Activated CD4-positive, alpha-beta T cell treated with anti-CD3 and anti-CD28 coated beads for 1 hour (primary cell): ENCODE results near the gene TBC1D9B.

Experiments used
- DNase-seq: peaks from one replicate; pipeline ENCODE4 v3.0.0-alpha.2; 2020

TBC1D9B gene

DNA sequence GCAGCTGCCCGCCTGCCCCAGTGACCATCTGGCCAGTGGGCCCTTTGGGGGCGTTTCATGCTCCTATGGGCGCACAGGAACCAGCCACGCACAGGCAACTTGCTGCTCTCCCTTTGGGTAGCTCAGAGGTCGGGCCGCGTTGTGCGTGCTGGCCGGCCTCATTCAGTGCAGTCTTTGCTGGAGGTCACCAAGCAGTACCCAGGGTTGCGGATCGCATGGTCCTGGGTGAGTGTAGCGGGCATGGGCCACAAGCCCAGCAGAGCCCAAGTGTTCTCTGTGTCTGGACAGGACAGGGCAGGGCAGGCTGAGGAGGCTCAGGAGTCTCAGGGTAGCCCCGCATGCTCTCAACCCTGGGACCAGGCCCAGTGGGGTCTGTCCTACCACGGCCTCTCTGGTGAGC is 39.2 kb downstream of the TBC1D9B start:
- DNase-seq = no peak

DNA sequence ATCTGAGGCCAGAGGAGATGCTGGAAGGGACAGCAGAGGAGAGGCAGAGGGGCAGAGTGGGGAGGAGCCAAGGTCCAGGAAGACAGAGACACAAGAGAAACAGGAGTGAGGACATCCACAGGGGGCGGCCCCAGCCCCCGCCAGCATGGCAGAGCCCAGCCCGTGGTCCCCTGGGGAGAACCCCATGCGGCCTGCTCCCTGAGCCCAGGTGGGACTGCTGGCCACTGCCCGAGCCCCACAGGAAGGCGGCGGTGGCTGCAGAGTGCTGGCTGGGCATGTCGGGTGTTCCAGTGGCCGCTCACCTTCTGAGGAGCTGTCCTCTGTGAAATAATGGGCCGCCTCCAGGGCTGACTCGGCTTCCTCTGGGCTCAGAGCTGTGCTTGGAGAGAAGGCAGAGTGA is 40.2 kb downstream of the TBC1D9B start:
- no peak for DNase-seq

DNA sequence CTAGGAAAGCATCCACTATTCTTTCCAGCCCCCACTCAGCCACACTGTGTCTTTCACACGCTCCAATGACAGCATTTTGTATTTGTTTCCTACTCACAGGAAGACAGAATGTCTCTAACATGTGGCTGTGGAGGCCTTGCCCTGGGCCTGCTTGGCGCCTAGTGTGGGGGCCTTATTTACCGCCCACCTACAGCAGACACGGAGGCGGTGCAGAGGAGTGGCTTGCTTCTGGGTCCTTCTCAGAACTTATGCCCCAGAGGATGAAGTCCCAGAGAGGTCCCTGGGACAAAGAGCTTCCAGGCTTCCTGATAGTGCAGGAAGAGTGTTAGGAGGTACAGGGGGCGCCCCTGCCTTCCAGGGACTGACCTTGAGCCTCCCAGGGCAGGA is 40.6 kb downstream of the TBC1D9B start:
- DNase-seq = no peak

DNA sequence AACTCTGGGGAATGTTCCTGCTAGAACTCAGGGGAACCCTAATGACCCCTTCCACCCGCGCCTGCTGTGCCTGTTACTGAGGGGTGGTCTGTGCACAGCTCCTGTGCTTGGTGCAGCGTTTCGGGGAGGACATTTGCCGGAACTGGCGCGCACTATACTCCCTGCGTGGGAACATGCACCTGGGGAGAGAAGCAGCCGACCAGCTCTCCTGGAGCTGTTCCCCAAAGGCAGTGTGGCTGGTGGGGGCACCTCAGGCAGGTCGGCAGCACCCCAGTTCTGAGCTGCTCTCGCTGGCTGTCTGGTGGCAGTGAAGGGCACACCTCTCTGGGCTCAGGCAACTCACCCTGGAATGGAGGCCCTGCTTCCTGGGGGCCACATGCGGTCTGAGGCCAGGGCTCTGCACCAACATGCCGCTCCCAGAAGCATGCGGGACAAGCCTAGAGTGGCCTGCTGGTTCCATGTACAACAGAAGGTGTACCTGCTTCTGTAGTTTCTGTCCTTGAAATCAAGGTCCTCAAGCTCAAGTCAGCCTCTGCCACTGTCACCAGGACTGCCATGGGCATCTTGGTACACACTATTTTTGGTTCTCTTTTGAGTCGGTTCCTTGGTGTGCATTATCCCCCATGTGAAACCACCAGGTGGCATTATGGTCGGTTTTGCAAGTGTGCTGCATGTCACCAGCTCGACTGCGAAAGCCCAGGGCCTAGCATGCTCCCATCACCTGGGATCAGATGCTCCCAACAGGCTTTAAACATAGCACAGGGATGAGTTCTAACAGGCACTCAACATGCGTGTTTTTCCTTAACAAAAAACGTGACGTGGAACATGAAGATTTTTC is 41.2 kb downstream of the TBC1D9B start:
- DNase-seq = no peak

DNA sequence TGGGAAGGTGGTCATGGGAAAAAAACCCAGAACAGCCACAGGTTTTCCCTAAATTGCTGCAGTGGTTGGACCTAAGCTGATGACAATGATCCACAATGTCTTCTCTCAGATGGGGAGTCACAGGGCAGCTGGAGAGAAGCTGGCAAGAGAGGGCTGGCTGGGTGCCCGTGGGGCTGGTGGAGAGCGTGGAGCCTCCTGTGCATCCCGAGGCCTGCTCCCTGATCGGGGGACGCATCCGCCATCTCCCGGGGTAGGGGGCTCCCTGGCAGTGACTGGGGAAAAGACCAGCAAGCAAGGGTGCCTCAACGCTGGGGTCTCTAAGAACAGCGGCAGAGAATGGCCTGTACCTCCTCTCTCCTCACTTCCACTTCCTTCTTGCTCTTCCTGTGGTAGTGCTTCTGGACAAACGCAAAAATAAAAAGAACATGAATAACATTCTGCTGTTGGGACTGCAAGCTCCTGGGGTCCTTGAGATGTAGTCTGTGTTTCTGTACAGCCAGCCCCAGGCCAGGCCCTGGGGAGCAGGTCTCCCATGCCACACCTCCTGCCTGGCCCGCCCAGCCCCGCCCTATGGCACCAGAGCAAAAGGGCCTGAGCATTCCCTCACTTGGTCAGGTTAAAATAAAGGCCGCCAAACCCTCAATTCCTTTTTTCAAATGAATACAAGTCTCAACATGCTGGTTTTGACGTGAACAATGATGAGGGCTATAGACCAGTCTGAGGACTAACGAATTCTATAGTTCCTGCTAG is 42.0 kb downstream of the TBC1D9B start:
- no peak for DNase-seq

DNA sequence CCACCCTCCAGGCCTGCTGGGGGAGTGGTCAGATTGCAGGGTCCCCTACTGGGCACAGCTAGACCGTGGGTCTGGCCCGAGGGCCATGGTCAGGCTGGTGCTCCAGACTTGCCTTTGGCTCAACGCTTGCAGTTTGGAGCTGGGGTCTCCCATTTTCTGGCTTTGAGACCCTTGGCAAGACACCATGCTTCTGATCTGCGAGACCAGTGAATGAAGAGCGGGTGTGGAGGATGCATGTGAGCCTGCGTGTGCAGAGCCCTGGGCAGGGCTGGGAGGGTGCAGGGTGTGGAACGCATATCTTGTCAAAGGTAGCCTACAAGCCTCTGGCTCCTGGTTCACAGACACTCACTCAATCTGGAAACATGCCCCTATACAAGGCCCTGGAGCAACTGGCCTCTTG is 43.0 kb downstream of the TBC1D9B start:
- no peak for DNase-seq

DNA sequence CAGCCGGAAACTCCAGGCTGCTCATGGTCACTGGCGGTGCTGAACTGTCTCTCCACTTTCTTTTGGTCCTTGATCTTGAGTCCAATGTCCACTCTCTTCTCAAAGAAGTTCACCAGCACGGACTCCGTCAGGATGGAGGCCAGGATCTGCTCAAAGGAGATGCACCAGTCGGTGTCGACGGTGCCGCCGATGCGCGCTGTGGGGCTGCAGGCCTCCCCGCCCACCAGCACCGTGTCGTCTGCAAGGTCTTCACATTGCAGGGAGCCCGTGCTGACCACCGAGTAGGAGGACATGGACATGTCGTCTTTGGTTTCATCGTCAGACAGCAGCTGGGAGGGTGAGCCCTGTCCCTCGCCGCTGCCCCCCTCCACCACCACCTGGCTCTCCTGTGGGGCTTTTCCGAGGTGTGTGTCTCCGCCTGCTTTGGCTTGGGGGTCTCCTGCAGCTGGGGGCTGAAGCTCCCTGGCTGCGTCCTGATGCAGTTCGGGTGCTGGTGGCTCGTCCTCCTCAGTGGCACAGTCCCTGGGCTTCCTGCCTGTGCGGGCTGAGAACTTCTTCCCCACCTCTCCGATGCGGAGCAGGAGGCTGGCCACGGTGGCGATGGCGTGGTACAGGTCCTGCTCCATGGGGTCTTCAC is 44.1 kb downstream of the TBC1D9B start:
- DNase-seq = no peak

DNA sequence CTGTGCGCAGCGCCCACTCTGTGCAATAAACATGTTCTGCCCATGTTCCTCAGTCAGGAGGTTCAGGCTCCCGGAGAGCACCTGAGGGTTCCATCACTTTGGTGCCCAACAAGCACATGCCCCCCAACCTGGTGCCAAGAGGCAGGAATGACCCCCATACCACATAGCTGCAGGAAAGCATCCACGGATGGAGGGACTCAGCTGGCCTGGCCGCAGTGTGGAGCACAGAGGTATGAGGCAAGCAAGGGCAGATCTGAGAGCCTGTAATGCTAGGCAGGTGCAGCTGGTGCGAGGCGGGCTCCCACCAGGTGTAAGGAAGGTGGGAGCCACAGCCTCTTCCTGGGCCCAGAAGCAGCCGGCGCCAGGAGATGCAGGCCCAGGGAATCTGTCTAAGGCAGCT is 44.8 kb downstream of the TBC1D9B start:
- no peak for DNase-seq

DNA sequence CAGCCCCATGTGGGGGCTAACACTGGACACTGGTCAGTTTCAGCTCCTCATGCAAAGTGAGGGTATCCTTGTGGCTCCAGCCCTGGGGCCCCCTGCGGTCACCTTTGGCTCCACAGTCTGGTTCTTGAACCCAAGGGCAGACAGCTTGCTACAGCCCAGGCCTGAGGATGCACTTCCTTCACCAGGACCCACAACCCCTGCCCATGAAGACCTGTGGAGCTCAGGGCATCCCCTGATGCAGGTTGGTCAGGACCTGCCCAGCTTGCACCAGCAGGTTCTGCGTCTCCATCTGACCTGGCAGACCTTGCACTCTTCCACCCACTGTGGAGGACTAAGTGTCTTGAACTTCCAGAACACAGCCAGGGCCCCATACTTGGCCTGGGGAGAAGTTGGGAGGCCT is 45.4 kb downstream of the TBC1D9B start:
- DNase-seq = no peak

DNA sequence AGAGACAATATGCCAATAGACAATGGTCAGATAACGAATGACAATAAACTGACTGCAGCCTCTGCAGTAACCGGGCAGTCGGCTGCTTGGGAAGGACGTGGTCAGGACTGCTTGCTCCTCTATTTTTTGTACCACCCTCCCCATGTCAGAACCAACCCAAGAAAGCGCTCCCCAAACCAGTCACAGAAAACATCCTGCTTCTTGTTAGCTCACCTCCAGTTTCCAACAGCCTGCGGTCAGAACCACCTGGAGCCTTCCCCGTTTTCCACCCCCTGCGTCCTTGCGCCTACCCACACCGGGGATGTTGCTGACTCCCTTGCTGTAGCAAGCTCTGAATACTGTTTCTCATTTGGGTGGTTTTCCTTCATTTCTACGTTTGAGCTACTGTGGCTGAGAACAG is 47.4 kb downstream of the TBC1D9B start:
- DNase-seq = no peak

DNA sequence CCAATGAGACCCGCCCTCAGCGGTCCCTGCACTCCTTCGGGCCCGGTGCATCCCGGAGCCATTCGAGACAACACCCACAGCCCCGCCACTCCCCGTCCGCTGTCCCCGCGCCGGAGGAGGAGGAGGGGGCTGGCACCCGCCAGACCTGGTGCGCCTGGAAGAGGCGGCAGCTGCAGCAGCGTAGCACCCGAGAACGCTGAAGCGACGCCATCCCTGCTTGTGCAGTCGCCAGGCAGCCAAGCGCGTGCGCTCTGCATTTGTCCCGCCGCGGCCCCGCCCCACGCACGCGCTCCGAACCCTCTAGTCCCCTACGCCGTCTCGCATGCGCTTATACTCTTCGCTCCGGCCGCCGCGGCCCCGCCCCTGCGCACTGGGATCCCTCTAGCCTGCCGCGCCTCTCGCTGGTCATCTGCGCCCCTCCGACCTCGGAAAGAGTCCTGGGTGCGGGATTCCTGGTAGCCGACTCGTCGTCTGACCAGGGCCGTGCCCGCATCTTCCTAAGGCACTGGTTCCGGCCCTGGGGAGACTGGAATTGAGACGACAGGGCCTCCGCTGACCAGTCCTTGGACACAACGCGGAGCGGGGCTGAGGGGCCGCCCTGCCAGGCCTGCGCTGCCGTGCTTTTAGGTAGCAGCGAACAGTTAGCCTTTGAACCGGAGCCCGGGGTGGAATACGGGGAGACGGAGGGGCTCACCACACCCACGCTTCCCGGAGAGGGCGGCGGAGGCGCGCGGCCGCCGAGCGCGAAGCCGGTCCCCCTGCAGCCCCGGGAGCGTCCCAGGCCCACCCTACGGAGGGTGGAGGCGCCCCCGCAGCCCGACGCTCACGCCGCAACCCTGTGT is 48.9 kb downstream of the TBC1D9B start, which contains the start of gene MRNIP:
MRNIP (minus strand) TSS at position 232 of the 842 bp plus-strand sequence; CDS start at position 211, 21 bp downstream.
- peak; percentile 81 for DNase-seq

DNA sequence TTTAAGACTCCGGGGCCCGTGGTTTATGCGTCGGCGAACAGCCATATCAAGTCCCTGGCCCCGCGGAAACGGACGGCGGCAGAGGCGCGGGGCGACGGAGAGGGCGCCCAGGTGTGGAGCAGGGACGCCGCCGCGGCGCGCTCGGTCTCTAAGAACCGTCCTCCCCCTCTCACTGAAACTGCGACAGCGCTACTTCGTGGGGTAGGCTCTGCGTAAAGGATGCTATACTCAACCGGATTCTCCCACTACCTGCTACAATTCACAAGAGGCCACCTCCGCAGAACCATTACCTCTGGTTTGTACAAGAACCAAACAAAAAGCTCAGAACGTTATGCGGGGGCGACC is 49.5 kb downstream of the TBC1D9B start:
- no peak for DNase-seq

DNA sequence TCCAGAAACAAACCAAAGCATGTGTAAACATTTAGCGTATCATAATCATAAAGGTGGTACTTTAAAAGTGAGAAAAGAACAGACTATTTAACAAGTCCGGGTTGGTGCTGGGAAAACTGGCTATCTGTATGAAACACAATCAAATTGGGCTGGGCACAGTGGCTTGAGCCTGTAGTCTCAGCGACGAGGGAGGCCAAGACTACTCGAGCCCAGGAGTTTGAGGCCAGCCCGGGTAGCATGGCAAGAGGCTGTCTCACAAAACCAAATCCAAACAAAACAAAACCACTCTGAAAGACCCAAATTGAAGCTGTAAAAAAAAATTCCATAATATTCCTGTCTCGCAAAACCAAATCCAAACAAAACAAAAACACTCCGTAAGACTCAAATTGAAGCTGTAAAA is 53.3 kb downstream of the TBC1D9B start:
- no peak for DNase-seq

DNA sequence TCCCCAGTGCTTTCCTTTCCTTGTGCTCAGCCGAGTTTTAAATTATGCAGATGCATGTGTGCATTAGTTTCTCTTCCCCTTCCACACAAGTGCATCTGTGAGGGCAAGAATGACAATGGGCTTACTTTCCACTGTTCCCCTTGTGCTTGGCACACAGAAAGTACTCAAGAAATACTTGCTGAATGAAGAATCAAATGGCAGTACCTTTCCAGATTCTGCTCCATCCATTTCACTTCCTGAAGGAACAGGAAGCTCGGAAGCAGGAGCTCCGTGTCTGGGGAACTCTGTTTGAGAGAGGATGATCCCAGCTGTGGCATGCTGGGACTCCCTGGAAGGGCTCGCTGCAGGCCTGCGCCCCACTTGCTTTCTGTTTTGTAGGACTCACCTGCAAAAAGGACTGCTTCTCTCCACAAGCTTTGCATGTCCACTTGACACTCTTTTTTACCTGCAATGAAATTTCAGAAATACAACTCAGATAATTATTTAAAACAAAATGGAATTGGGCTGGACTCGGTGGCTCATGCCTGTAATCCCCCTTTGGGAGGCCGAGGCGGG is 54.6 kb downstream of the TBC1D9B start:
- no peak for DNase-seq

DNA sequence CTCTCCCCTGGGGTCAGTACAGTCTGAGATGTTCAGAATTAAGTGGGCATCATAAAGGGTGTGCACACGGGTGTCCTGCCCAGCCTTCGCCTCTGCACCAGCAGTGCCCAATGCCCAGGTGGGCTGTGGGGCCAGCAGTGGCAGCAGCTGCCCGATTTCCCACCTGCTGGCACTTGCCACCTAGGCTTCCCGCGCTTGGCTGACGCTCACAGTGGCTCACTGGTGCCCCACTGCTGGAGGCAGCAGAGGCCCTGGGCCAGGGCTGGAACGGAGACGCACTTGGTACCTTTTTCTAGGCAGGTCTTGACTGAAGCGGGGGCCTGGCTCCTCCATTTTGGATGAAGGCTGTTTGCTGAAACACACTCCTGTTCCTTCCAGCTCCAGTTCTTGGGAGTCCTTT is 66.1 kb downstream of the TBC1D9B start:
- DNase-seq = no peak

DNA sequence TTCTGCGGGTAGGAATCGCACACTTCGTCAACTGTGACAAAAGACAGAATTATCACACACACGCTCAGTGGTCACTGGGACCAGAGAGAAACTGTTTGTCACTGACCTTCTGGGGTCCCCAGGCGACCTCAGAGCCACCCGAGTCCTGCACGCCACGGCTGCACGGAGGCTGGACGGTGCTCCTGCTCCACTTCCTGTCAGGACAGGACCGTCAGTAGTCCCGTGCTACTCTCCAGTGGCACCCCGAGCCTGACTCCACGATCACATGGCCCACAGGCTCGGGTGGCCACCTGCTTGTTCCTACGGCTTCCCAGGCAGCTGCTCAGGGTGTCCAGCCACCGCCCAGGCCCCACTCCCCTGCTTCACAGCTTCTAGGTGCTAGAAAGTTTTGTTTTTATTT is 66.9 kb downstream of the TBC1D9B start:
- no peak for DNase-seq

DNA sequence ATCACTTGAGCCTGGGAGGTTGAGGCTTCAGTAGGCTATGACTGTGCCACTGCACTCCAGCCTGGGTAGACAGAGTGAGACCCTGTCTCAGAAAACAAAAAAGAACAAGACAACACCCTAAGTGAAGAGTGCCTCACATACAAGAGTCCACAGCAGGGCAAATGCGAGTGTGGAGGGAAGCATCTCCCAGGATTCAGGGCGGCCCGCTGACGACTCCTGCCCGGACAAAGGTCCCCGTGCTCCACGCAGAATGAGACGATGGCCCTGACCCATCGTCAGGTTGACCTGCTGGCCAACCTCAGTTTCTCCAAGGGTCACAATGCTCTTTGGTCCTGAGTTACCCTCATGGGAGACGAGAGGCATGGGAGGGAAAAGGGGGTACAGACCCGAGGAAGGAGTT is 67.4 kb downstream of the TBC1D9B start:
- no peak for DNase-seq

DNA sequence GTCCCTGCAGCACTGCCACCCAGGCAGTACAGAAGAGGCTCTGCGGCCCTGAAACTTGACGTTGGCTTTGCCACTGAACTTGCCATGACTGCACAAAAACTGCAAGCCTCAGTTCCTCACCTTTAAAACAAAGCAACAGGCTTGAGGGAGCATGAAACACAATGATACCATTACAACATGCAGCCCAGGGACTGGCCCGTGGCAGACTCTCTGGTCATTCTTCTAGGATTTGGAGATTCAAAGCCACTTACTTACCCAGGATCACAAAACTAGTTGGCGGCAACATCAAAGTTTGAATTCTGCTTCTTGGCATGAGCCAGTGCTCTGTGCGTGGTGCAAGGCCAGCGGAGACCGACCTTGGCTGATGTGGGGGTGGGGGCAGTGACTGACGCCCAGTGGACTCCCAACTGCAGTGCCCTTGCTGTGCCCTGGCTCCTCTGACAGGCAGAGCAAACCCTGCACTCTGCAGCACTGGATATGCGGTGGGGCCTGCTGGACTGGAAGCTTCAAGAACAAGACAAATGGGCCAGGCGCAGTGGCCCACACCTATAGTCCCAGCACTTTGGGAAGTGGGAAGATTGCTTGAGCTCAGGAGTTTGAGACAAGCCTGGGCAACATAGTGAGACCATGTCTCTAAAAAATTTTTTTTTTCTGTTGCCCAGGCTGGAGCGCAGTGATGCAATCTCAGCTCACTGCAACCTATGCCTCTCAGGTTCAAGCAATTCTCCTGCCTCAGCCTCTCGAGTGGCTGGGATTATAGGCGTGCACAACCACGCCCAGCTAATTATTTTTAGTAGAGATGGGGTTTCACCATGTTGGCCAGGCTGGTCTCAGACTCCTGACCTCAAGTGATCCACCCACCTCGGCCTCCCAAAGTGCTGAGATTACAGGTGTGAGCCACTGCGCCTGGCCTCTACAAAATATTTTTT is 68.1 kb downstream of the TBC1D9B start:
- DNase-seq = no peak

DNA sequence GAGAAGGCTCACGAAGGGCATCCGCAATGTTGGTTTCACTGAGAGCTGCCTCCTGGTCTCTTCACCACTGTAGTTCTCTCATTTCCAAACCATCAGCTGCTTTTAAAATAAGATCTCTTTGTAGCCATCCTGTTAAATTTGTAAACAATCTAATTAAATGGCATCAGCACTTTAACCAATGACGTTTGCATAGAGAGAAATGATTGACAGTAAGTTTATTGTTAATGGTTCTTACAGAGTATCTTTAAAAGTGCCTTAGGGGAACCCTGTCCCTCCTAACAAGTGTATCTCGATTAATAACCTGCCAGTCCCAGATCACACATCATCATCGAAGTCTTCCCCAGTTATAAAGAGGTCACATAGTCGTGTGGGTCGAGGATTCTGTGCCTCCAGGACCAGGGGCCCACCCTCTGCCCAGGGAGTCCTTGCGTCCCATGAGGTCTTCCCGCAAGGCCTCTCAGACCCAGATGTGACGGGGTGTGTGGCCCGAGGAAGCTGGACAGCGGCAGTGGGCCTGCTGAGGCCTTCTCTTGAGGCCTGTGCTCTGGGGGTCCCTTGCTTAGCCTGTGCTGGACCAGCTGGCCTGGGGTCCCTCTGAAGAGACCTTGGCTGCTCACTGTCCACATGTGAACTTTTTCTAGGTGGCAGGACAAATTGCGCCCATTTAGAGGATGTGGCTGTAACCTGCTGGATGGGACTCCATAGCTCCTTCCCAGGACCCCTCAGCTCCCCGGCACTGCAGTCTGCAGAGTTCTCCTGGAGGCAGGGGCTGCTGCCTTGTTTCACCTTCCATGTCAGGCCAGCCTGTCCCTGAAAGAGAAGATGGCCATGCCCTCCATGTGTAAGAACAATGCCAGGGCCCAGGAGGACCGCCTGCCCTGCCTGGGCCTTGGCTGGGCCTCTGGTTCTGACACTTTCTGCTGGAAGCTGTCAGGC is 70.4 kb downstream of the TBC1D9B start:
- no peak for DNase-seq
